HepG2 (cell line): ENCODE measurements around the gene DDX39B. TPM values are rescaled to one million over a fixed set of nuclear protein-coding genes. Genes with fewer than 3 reads are reported as not detected.

Experiments
- ATAC-seq: fragments of 200-7000 bp; cut with Tn5 transposase; 3 replicates; pipeline ENCODE4 v1.9.1; 2020; ENCODE audit warnings: mild to moderate bottlenecking, moderate library complexity
- BruUV-seq: library from RNA; stranded (reverse); fragments of 400-500 nt; replicated peaks from 2 replicates; lab custom pipeline; 2021; lab: Mats Ljungman, UMichigan
- CTCF ChIA-PET: fragments of 300-600 bp; formaldehyde crosslinking; extraction: SDS; loops from one replicate; lab custom pipeline; 2021; ENCODE audit warnings: low total read pairs, inconsistent platforms, low intra/inter-chr PET ratio; lab: Yijun Ruan, JAX
- POLR2A ChIA-PET: fragments of 350-600 bp; sonication (Branson Sonifier 250); formaldehyde crosslinking; loops from one replicate; lab custom pipeline; 2020; ENCODE audit warnings: antibody characterized with exemption, inconsistent platforms; lab: Yijun Ruan, JAX
- DNase-seq: peaks from one replicate; pipeline ENCODE4 v3.0.0-alpha.2; 2015; ENCODE audit warnings: low spot score
- FAIRE-seq: peaks from 3 replicates; lab custom pipeline; 2011; peaks lifted over from hg19 to GRCh38; lab: Jason Lieb, UNC
- H2AFZ ChIP-seq: one replicate; pipeline ENCODE4 v1.6.1; 2011; ENCODE audit warnings: low read length, inconsistent platforms
- H3K27ac ChIP-seq: fragments of 300-600 bp; 3 replicates; pipeline ENCODE4 v1.8.0; 2011; ENCODE audit warnings: mixed run types, mild to moderate bottlenecking, mixed read lengths, low read length, inconsistent platforms; ENCODE audit not compliant: insufficient read depth; ENCODE audit errors: extremely low read length
- H3K27me3 ChIP-seq, 2 experiments: fragments of 200-600 bp in 1 of 2; 2 replicates in 1 of 2; 3 replicates in 1 of 2; pipeline versions ENCODE4 v1.6.0 to v1.8.0; 2011; ENCODE audit warnings: low read length in 2 of 2, mild to moderate bottlenecking in 2 of 2, moderate library complexity in 2 of 2, inconsistent platforms in 1 of 2; ENCODE audit not compliant: insufficient read depth in 2 of 2, control insufficient read depth in 1 of 2
- H3K36me3 ChIP-seq, 2 experiments: fragments of 200-600 bp in 1 of 2; replicated peaks in 1 of 2; 2 replicates in 1 of 2; 3 replicates in 1 of 2; pipeline versions ENCODE4 v1.5.1 to v1.8.0; 2011; ENCODE audit warnings: low read length in 2 of 2, inconsistent platforms in 1 of 2; ENCODE audit not compliant: insufficient read depth in 2 of 2, control insufficient read depth in 1 of 2
- H3K4me1 ChIP-seq: 2 replicates; pipeline ENCODE4 v1.5.1; 2012; ENCODE audit warnings: low read length, inconsistent platforms; ENCODE audit not compliant: insufficient read depth
- H3K4me2 ChIP-seq: 2 replicates; pipeline ENCODE4 v1.6.0; 2011; ENCODE audit warnings: low read depth, low read length, inconsistent platforms
- H3K4me3 ChIP-seq, 3 experiments: fragments of 200-600 bp in 1 of 3; sonication (generic), shearing (Covaris generic) in 1 of 3; replicated peaks in 1 of 3; 2 replicates each; pipeline ENCODE4 v1.5.1; 2011 to 2016; ENCODE audit warnings: low read length in 3 of 3, inconsistent platforms in 2 of 3, low read depth in 2 of 3, mild to moderate bottlenecking in 2 of 3, control low read depth in 1 of 3, mixed read lengths in 1 of 3; ENCODE audit not compliant: insufficient read depth in 1 of 3
- H3K79me2 ChIP-seq: one replicate; pipeline ENCODE4 v1.6.1; 2011; ENCODE audit warnings: low read length, inconsistent platforms; ENCODE audit not compliant: insufficient read depth
- H3K9ac ChIP-seq: 2 replicates; pipeline ENCODE4 v1.6.0; 2011; ENCODE audit warnings: mild to moderate bottlenecking, low read depth, low read length, inconsistent platforms; ENCODE audit not compliant: insufficient read depth
- H3K9me3 ChIP-seq: 2 replicates; pipeline ENCODE4 v1.5.1; 2012; ENCODE audit warnings: mild to moderate bottlenecking, low read length
- H4K20me1 ChIP-seq: 2 replicates; pipeline ENCODE4 v1.6.0; 2011; ENCODE audit warnings: inconsistent platforms, mild to moderate bottlenecking, low read length, moderate library complexity; ENCODE audit not compliant: insufficient read depth
- CBX2 ChIP-seq, 2 experiments: fragments of 200-600 bp in 1 of 2; sonication (generic); formaldehyde crosslinking in 1 of 2; IDR thresholded peaks; 2 replicates each; pipeline versions ENCODE4 v1.7.0 to v1.8.1; 2018 to 2022; ENCODE audit warnings: low read depth in 2 of 2, low read length in 1 of 2, mild to moderate bottlenecking in 1 of 2, missing genetic modification reagents in 1 of 2
- CTCF ChIP-seq: sonication (generic); formaldehyde crosslinking; IDR thresholded peaks from 2 replicates; pipeline ENCODE4 v1.5.0; 2020; ENCODE audit warnings: mild to moderate bottlenecking, missing genetic modification reagents, moderate library complexity
- GTF2F1 ChIP-seq: fragments of 150-350 bp; IDR thresholded peaks from 2 replicates; pipeline ENCODE4 v1.6.1; 2014; ENCODE audit warnings: low read length
- KDM3A ChIP-seq: IDR thresholded peaks from 2 replicates; pipeline ENCODE4 v1.6.1; 2018; ENCODE audit warnings: low read depth, missing compliant biosample characterization
- NCOA5 ChIP-seq: sonication (generic); formaldehyde crosslinking; IDR thresholded peaks from 2 replicates; pipeline ENCODE4 v1.4.0; 2020; ENCODE audit warnings: missing genetic modification reagents
- SMC3 ChIP-seq: IDR thresholded peaks from 2 replicates; pipeline ENCODE4 v1.6.1; 2011; ENCODE audit warnings: low read length, improper control_type of control experiment
- SOX5 ChIP-seq: IDR thresholded peaks from 2 replicates; pipeline ENCODE4 v1.6.1; 2016; ENCODE audit warnings: borderline replicate concordance
- TBX3 ChIP-seq: fragments of 450-650 bp; IDR thresholded peaks from 2 replicates; pipeline ENCODE4 v1.6.1; 2017; ENCODE audit warnings: antibody characterized with exemption, mild to moderate bottlenecking, inconsistent platforms, borderline replicate concordance
- ZBTB21 ChIP-seq: sonication (generic); formaldehyde crosslinking; IDR thresholded peaks from 2 replicates; pipeline ENCODE4 v1.4.0; 2020; ENCODE audit warnings: missing genetic modification reagents
- ZBTB43 ChIP-seq: sonication (generic); formaldehyde crosslinking; conservative IDR thresholded peaks from 2 replicates; pipeline ENCODE4 v1.4.0; 2020; ENCODE audit warnings: missing genetic modification reagents
- ZFP36 ChIP-seq: fragments of 150-350 bp; IDR thresholded peaks from 2 replicates; pipeline ENCODE4 v1.6.1; 2018; ENCODE audit warnings: borderline replicate concordance, low read length, low read depth; ENCODE audit not compliant: partially characterized antibody
- ZMYM3 ChIP-seq: sonication (generic); formaldehyde crosslinking; IDR thresholded peaks from 2 replicates; pipeline ENCODE4 v1.5.1; 2020; ENCODE audit warnings: mild to moderate bottlenecking, missing genetic modification reagents
- ZNF350 ChIP-seq: sonication (generic); formaldehyde crosslinking; IDR thresholded peaks from 2 replicates; pipeline ENCODE4 v1.4.0; 2020; ENCODE audit warnings: mild to moderate bottlenecking, low read depth, missing genetic modification reagents, borderline replicate concordance
- ZNF501 ChIP-seq: sonication (generic); formaldehyde crosslinking; IDR thresholded peaks from 2 replicates; pipeline ENCODE4 v1.5.1; 2020; ENCODE audit warnings: mild to moderate bottlenecking, moderate library complexity, missing genetic modification reagents
- ZNF7 ChIP-seq: IDR thresholded peaks from 2 replicates; pipeline ENCODE4 v1.6.1; 2016; ENCODE audit warnings: missing biosample characterization, missing genetic modification reagents
- ZNF883 ChIP-seq: sonication (generic); formaldehyde crosslinking; IDR thresholded peaks from 2 replicates; pipeline ENCODE4 v1.5.1; 2020; ENCODE audit warnings: mild to moderate bottlenecking, missing genetic modification reagents; ENCODE audit errors: not compliant biosample characterization
- WGBS: methylation state at CpG from one replicate; pipeline ENCODE4 v1.1.6; 2017; ENCODE audit warnings: low lambda C conversion rate; 5-methylcytosine and 5-hydroxymethylcytosine counted together
- in situ Hi-C: cut with HindIII; loops from 2 replicates; pipeline ENCODE4 v1.10.0; 2017; ENCODE audit warnings: low pct_unique_long_range_greater_than_20kb; ENCODE audit not compliant: extremely low pct_ligation_motif_present
- intact Hi-C: fragments of 100-400 bp; cut with micrococcal nuclease; formaldehyde crosslinking; loops from one replicate; pipeline ENCODE4 v1.10.0; 2022; ENCODE audit not compliant: unreplicated experiment
- polyA plus RNA-seq, 8 experiments: library from polyadenylated mRNA; depleted of rRNA in 3 of 8; stranded (reverse) in 7 of 8; unstranded in 1 of 8; fragments of >200 nt; fragmentation: Illumina TruSeq in 4 of 8; extraction: Trizol in 4 of 8; gene quantifications; 2 replicates each; pipeline versions ENCODE4 v1.2.1 to v1.2.3, GENCODE V29; 2011 to 2016; ENCODE audit warnings: low read depth in 4 of 8, missing spikeins in 1 of 8, mixed read lengths in 1 of 8; ENCODE audit not compliant: insufficient read depth in 1 of 8
- total RNA-seq, 5 experiments: library from RNA; depleted of rRNA; stranded (reverse); fragments of >200 nt; fragmentation: Illumina TruSeq; extraction: Trizol; gene quantifications; 2 replicates each; pipeline ENCODE4 v1.2.3, GENCODE V29; 2016; ENCODE audit warnings: low read depth in 1 of 5
- TF ChIP-seq, protein P1 (sequence below): sonication (generic); formaldehyde crosslinking; IDR thresholded peaks from 2 replicates; pipeline ENCODE4 v1.8.0; 2022; ENCODE audit warnings: missing genetic modification reagents, mild to moderate bottlenecking, moderate library complexity, borderline replicate concordance
- TF ChIP-seq, protein P2 (sequence below): sonication (generic); formaldehyde crosslinking; IDR thresholded peaks from 2 replicates; pipeline ENCODE4 v1.4.0; 2020; ENCODE audit warnings: missing genetic modification reagents; ENCODE audit errors: not compliant biosample characterization

DDX39B gene
- total and polyA plus RNA-seq, 2 of the 13 experiments (the other 11 are each of a cell fraction or from before 2014, with no cell fraction given): 570 to 678 TPM

GRCh38 chr6:31586008-31586407, 44.2 kb upstream of the DDX39B start, which contains the start of gene LST1 (continued):
- TF ChIP-seq ZNF883 (CRISPR knock-in tag) (no peak), GTF2F1 (no peak), KDM3A (CRISPR knock-in tag) (no peak)

- DNase-seq: peak; percentile 50
- Histone ChIP-seq H3K4me3 (no peak overlapping the region), H3K36me3 (no peaks in the 10 kb centered on the region), H3K4me1 (peaks cover 20% of the 10 kb centered on the region), H3K79me2 (no peaks in the 10 kb centered on the region), H3K27me3 (peaks cover 11 to 56% of the 10 kb centered on the region in 2 experiments), H4K20me1 (no peaks in the 10 kb centered on the region), H2AFZ (no peak overlapping the region), H3K27ac (no peak overlapping the region), H3K4me2 (no peak overlapping the region), H3K9me3 (no peaks in the 10 kb centered on the region), H3K9ac (no peak overlapping the region)
- WGBS: 38% methylated on average over 2 of the region's 2 CpGs
- in situ Hi-C loops: loop anchor here (5.0 kb wide), 1 partner anchor 93 kb away; no protein-coding TSS in a partner anchor
- ATAC-seq: no peak
- intact Hi-C loops: loop anchor here (5.0 kb wide), 1 partner anchor 1138 kb away; no protein-coding TSS in a partner anchor
- FAIRE-seq: peak; percentile 60
- ChIA-PET CTCF (no interaction called here), POLR2A (no interaction called here)
- no TSS peak for BruUV-seq
- TF ChIP-seq ZMYM3 (CRISPR knock-in tag): peak; percentile 45; the same call in 1 of the 2 replicates
- no peak for TF ChIP-seq ZNF350
- no peak for TF ChIP-seq ZBTB21
- peak; percentile 28; the same call in 1 of the 2 replicates for TF ChIP-seq TBX3
- TF ChIP-seq, protein P1, sequence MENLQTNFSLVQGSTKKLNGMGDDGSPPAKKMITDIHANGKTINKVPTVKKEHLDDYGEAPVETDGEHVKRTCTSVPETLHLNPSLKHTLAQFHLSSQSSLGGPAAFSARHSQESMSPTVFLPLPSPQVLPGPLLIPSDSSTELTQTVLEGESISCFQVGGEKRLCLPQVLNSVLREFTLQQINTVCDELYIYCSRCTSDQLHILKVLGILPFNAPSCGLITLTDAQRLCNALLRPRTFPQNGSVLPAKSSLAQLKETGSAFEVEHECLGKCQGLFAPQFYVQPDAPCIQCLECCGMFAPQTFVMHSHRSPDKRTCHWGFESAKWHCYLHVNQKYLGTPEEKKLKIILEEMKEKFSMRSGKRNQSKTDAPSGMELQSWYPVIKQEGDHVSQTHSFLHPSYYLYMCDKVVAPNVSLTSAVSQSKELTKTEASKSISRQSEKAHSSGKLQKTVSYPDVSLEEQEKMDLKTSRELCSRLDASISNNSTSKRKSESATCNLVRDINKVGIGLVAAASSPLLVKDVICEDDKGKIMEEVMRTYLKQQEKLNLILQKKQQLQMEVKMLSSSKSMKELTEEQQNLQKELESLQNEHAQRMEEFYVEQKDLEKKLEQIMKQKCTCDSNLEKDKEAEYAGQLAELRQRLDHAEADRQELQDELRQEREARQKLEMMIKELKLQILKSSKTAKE (CRISPR knock-in tag): no peak
- TF ChIP-seq CBX2 (IDR thresholded peaks at IDR 0.05; ENCODE audit: low read depth, low read length): no peak
- TF ChIP-seq CBX2 (CRISPR knock-in tag; IDR thresholded peaks at IDR 0.05; ENCODE audit: low read depth): no peak
- TF ChIP-seq, protein P2, sequence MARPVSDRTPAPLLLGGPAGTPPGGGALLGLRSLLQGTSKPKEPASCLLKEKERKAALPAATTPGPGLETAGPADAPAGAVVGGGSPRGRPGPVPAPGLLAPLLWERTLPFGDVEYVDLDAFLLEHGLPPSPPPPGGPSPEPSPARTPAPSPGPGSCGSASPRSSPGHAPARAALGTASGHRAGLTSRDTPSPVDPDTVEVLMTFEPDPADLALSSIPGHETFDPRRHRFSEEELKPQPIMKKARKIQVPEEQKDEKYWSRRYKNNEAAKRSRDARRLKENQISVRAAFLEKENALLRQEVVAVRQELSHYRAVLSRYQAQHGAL (CRISPR knock-in tag): no peak
- TF ChIP-seq ZNF7 (CRISPR knock-in tag): no peak
- TF ChIP-seq ZFP36: peak; percentile 86
- TF ChIP-seq ZBTB43 (CRISPR knock-in tag): no peak
- no peak for TF ChIP-seq NCOA5 (CRISPR knock-in tag)
- TF ChIP-seq CTCF (CRISPR knock-in tag): peak; percentile 69
- no peak for TF ChIP-seq SOX5
- peak; percentile 15; the same call in 1 of the 2 replicates for TF ChIP-seq SMC3
- no peak for TF ChIP-seq ZNF501 (CRISPR knock-in tag)
Observed at GRCh38 chr6:31585491-31585890, 43.7 kb upstream of the DDX39B start.
